ENCODE measurements around the gene CPNE8. TPM values are rescaled to one million over a fixed set of nuclear protein-coding genes. Genes with fewer than 3 reads are reported as not detected.

CPNE8 gene
- polyA plus RNA-seq, 4 donors = 10.2 to 20.8 (median 11.9) TPM

DNA sequence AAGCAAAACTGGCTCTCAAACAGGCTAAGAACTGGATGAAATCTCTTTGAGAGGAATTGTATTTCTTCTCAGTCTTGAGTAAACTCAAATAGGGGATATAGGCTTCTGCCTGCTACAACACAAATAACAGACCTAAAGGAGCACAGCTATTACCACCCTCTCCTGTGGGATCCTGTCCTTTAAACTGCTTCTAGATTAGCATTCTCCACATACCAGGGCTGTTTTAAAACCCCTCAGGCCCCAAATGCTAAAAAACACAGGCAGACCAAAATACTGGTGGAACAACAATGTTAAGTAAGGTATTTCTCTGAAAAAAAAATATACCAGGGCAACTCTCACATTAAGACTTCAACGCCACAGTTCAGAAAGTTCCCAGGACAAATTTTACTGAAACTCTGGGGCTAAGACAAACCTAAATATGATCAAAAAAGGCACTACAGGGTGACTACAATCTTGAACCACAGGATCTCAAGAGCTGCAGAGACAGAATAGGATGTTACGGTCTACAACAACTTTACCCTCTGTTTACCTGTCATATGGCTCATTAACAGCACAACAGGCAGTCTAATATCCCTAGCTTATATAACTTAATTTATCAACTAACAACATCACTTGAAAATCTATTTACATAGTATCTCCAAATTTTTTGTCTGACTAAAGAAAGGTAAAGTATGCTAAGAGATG is 7.2 kb downstream of the CPNE8 start:
- no peak for DNase-seq (ENCODE audit: low read depth in 4 of 4, low spot score in 2 of 4)

- no peak for DNase-seq (ENCODE audit: low read depth in 4 of 4, low spot score in 2 of 4)
Observed at GRCh38 chr12:38895446-38895845, 9.9 kb downstream of the CPNE8 start.

DNA sequence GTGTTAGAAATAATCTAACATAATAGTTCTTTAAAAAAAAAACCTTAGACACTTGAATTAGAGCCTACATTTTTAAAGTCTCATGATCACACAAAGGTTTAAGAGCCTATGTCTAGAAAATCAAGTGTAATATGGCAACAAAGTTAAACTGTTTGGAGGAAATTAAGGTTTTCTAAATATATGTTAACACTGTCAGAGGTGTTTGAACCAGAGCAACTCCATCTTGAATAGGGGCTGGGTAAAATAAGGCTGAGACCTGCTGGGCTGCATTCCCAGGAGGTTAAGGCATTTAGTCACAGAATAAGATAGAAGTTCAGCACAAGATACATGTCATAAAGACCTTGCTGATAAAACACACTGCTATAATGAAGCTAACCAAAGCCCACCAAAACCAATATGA is 12.4 kb downstream of the CPNE8 start:
- no peak for DNase-seq (ENCODE audit: low read depth in 4 of 4, low spot score in 2 of 4)

- no peak for DNase-seq (ENCODE audit: low read depth in 4 of 4, low spot score in 2 of 4)
Observed at GRCh38 chr12:38892087-38892786, 13.2 kb downstream of the CPNE8 start.

DNA sequence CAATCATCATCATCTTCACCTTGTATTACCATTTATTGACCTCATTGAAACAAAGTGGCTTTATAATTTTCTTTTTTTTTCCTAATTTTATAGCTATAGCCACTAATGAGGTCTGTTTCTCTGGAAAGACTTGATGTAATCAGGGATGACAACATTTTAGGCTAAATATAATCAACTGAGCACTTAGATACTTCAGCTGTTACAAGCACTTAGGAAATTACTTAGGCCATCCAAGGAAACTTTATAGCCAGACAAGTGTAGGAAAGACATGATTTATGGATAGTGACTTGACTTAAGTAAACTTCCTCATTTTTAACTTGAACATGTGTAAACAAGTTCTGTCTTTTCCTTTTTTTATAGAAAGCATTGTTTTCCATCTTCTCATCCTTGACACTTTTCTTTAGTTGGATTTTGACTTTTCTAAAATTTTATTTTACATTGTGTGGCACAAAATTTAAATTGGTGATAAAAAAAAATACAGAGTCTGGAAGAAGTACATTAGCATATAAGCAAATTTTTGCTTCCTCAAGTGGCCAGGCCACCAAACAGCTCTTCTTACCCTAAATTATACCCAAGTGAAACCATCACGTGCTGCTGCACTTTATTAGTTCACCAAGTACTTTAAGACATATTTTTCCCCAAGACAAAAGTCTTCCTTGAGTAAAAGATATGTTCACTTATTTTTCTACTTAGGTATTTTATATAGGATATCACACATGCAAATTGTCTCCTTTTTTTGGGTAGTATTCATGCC is 15.1 kb downstream of the CPNE8 start:
- DNase-seq (ENCODE audit: low read depth in 4 of 4, low spot score in 2 of 4) = no peak

DNA sequence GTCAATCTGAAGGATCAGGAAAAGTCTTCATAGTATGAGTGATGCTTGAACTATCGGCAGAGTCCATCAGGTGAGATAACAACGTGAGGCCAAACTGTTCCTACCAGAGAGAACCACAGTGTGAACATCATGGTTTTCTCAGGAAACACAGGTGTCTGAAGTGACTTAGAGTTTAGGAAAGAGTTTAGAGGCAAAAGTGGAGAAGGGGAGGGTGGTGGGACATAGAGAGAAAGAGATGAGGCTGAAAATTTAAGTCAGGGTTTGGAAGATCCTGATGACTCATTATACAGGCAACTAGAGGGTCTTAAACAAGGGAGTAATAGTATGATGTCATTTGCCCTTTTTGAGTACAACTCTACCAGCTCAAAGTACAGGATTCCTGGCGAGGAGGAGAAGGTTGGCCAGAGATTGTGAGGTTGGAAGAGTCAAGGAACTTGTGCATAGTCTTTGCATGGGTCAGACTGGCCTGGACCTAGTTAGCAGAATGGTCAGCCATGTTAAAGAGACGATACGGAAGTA is 16.0 kb downstream of the CPNE8 start:
- DNase-seq (ENCODE audit: low read depth in 4 of 4, low spot score in 2 of 4) = no peak

GRCh38 chr12:38887770-38888169 is 17.6 kb downstream of the CPNE8 start:
- no peak for DNase-seq (ENCODE audit: low read depth in 4 of 4, low spot score in 2 of 4)

DNA sequence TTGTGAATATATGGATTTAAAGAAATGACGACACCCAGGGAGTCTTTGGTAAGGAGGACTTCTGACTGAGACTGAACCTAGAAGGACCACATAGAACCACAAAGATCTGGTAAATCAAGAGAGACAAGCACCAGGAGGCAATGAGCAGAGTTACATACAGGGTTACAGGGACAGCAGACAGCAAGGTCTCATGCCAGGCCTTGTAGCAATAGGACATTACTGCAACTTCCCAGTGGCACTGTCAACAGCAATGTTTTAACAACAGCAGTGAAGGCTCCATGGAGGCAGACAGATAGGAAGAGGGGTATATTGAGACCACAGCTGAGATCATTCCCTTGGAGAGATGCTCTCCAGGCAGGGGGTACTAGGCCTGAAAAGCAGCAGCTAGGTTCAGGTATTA is 18.5 kb downstream of the CPNE8 start:
- no peak for DNase-seq (ENCODE audit: low read depth in 4 of 4, low spot score in 2 of 4)

- DNase-seq (ENCODE audit: low read depth in 4 of 4, low spot score in 2 of 4) = no peak
Observed at GRCh38 chr12:38886064-38886463, 19.3 kb downstream of the CPNE8 start.

GRCh38 chr12:38884666-38885065 is 20.7 kb downstream of the CPNE8 start:
- DNase-seq (ENCODE audit: low read depth in 4 of 4, low spot score in 2 of 4) = no peak

GRCh38 chr12:38883629-38884134 is 21.7 kb downstream of the CPNE8 start:
- DNase-seq (ENCODE audit: low read depth in 4 of 4, low spot score in 2 of 4) = no peak

DNA sequence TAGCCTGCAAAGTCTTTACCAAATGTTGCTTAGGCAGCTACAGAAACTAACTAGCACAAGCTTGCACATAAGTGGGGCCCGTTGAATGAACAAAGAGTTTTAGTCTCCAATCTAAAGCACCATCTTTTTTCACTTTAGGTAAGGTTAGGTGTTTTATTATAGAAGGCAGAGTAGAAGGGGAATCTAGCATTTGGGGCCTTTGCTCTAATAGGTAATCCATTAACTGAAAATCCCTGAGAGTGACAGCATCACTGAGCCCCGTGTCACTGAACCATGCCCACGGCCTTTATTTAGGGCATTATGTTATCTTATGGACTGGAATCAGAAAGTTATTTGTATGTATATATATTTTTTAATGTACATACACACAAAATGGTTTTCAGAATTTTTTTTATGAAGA is 25.1 kb downstream of the CPNE8 start:
- DNase-seq (ENCODE audit: low read depth in 4 of 4, low spot score in 2 of 4) = no peak

DNA sequence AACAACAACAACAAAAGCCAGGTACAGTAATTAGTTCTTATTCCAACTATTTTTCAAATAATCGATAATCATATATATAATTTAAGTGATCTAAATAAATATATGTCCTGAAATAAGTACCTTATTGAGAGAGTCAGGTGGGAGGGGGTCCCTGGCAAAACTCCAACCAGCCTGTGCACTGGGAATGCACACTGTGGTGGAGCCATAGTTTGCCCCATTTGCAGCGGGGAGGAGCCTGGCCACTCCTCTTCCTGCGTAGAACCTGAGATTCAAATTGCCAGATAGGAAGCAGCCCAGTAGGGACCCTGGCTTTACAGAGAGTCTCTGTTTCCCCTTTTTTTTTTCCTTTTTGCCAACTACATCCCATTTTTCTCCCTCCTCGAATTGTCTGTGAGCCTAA is 26.4 kb downstream of the CPNE8 start:
- DNase-seq (ENCODE audit: low read depth in 4 of 4, low spot score in 2 of 4) = no peak

GRCh38 chr12:38878333-38878705 is 27.1 kb downstream of the CPNE8 start:
- DNase-seq (ENCODE audit: low read depth in 4 of 4, low spot score in 2 of 4) = no peak

GRCh38 chr12:38875586-38876228 is 29.7 kb downstream of the CPNE8 start:
- DNase-seq (ENCODE audit: low read depth in 4 of 4, low spot score in 2 of 4) = no peak

- no peak for DNase-seq (ENCODE audit: low read depth in 4 of 4, low spot score in 2 of 4)
Observed at GRCh38 chr12:38872561-38872960, 32.8 kb downstream of the CPNE8 start.

GRCh38 chr12:38872156-38872555 is 33.2 kb downstream of the CPNE8 start:
- DNase-seq (ENCODE audit: low read depth in 4 of 4, low spot score in 2 of 4) = no peak

DNA sequence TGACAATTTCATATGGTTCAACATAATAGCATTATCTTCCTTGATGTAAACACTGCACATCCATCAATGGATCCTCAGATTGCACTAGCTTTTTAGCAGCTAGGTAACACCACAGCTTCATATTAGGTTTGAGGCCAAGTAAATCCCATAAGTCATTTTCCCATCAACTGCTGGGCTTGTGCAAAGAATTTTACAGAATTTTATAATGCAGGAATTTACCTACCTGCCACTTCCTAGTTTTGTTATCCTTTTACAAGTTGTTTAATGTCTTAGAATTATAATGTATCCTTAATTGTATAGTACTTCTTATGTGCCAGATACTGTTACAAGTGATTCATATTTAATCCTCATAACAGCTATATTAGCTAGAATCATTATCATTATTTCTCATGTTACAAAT is 36.4 kb downstream of the CPNE8 start:
- DNase-seq (ENCODE audit: low read depth in 4 of 4, low spot score in 2 of 4) = no peak

GRCh38 chr12:38850461-38850860 is 54.9 kb downstream of the CPNE8 start:
- no peak for DNase-seq (ENCODE audit: low read depth in 4 of 4, low spot score in 2 of 4)

DNA sequence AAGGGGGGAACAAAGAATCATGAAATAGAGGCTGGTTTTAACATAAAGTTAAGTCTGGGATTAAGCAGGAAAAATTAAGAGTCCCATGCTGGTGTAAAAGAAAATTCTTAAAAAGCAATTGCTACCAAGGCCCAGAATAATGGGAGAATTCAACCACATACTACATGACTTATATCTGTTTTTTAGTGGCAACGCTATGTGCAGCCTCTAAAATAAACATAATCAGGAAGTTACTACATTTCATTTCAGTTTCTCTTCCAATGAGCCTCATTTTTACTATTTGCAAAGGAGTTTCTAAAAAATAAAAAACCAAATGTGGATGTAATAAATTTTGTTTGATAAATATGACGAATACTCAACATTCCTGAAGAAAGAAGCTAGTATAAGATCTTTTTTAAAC is 58.1 kb downstream of the CPNE8 start:
- no peak for DNase-seq (ENCODE audit: low read depth in 4 of 4, low spot score in 2 of 4)

- DNase-seq (ENCODE audit: low read depth in 4 of 4, low spot score in 2 of 4) = no peak
Observed at GRCh38 chr12:38844267-38844666, 61.1 kb downstream of the CPNE8 start.
